ENCODE measurements around the gene DGKG.

DNA sequence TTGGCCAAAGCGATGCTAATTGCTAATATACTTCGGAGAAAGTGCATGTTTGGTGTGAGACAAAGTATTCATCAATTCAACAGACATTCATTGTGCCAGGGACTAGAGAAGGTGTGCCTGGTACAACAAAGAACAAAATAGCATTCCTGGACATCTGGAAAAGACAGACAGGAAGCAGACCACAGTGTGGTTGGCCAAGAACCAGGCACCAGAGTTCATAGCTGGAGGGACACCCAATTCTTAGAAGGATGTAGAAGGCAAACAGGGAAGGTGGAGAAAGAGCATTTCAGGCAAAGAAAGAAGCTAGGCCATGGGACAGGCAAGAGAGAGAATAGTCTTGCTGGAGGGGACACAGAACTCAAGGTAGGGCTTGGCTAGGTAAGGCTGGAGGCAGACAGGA, 147.4 kb downstream of the DGKG start:
- TF ChIP-seq, protein P1, sequence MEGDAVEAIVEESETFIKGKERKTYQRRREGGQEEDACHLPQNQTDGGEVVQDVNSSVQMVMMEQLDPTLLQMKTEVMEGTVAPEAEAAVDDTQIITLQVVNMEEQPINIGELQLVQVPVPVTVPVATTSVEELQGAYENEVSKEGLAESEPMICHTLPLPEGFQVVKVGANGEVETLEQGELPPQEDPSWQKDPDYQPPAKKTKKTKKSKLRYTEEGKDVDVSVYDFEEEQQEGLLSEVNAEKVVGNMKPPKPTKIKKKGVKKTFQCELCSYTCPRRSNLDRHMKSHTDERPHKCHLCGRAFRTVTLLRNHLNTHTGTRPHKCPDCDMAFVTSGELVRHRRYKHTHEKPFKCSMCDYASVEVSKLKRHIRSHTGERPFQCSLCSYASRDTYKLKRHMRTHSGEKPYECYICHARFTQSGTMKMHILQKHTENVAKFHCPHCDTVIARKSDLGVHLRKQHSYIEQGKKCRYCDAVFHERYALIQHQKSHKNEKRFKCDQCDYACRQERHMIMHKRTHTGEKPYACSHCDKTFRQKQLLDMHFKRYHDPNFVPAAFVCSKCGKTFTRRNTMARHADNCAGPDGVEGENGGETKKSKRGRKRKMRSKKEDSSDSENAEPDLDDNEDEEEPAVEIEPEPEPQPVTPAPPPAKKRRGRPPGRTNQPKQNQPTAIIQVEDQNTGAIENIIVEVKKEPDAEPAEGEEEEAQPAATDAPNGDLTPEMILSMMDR (IDR thresholded peaks at IDR 0.05) = no peak
- no peak for TF ChIP-seq POLR2A (IDR thresholded peaks at IDR 0.05)
- TF ChIP-seq POLR2AphosphoS5 (IDR thresholded peaks at IDR 0.05) = no peak
- TF ChIP-seq EP300 (IDR thresholded peaks at IDR 0.05) = no peak

All from suprapubic skin (tissue), 4 donors.